CD14-positive monocyte (primary cell): Measurements from ENCODE around the gene QKI. TPM values are rescaled to one million over a fixed set of nuclear protein-coding genes. Genes with fewer than 3 reads are reported as not detected.

Source experiments
- DNase-seq, 3 donors: peaks; one replicate each; pipeline ENCODE4 v3.0.0-alpha.2; 2011 to 2022
- H2AFZ ChIP-seq: 2 replicates; pipeline ENCODE4 v1.6.0; 2012; ENCODE audit warnings: mild to moderate bottlenecking, low read depth, low read length, inconsistent platforms; ENCODE audit not compliant: insufficient read depth, poor library complexity, severe bottlenecking
- H3K27ac ChIP-seq, 2 donors: 1 replicate in 1 of 2; 2 replicates in 1 of 2; pipeline ENCODE4 v1.5.1; 2012 to 2013; ENCODE audit warnings: low read length in 2 of 2, control low read depth in 1 of 2, inconsistent platforms in 1 of 2, low read depth in 1 of 2, mild to moderate bottlenecking in 1 of 2
- H3K27me3 ChIP-seq, 2 donors: one replicate each; pipeline versions ENCODE4 v1.6.0 to v1.6.1; 2011 to 2013; ENCODE audit warnings: low read length in 2 of 2; ENCODE audit not compliant: control insufficient read depth in 2 of 2, insufficient read depth in 2 of 2
- H3K36me3 ChIP-seq, 2 donors: replicated peaks in 1 of 2; 1 replicate in 1 of 2; 2 replicates in 1 of 2; pipeline versions ENCODE4 v1.5.1 to v1.6.1; 2012 to 2013; ENCODE audit warnings: low read length in 2 of 2, control low read depth in 1 of 2, inconsistent platforms in 1 of 2, mild to moderate bottlenecking in 1 of 2; ENCODE audit not compliant: insufficient read depth in 2 of 2, control insufficient read depth in 1 of 2
- H3K4me1 ChIP-seq, 2 donors: 1 replicate in 1 of 2; 2 replicates in 1 of 2; pipeline versions ENCODE4 v1.5.1 to v1.6.1; 2012 to 2013; ENCODE audit warnings: low read length in 2 of 2, control low read depth in 1 of 2, inconsistent platforms in 1 of 2, mild to moderate bottlenecking in 1 of 2, moderate library complexity in 1 of 2; ENCODE audit not compliant: insufficient read depth in 2 of 2, control insufficient read depth in 1 of 2
- H3K4me2 ChIP-seq: replicated peaks from 2 replicates; pipeline ENCODE3; 2012; ENCODE audit warnings: low read length, moderate library complexity, mild to moderate bottlenecking; ENCODE audit not compliant: poor library complexity, severe bottlenecking; ENCODE audit errors: extremely low read depth
- H3K4me3 ChIP-seq, 3 experiments: fragments of 200-600 bp in 1 of 3; sonication (generic) in 1 of 3; replicated peaks in 1 of 3; 1 replicate in 2 of 3; 2 replicates in 1 of 3; pipeline ENCODE4 v1.5.1; 2011 to 2013; ENCODE audit warnings: low read length in 3 of 3, mild to moderate bottlenecking in 3 of 3, control low read depth in 2 of 3, low read depth in 2 of 3, inconsistent platforms in 1 of 3, moderate library complexity in 1 of 3
- H3K79me2 ChIP-seq: 2 replicates; pipeline ENCODE4 v1.6.0; 2012; ENCODE audit warnings: mild to moderate bottlenecking, control low read depth, inconsistent platforms, low read length, moderate library complexity; ENCODE audit not compliant: insufficient read depth
- H3K9ac ChIP-seq: 2 replicates; pipeline ENCODE4 v1.6.0; 2017; ENCODE audit warnings: low read length, mild to moderate bottlenecking; ENCODE audit not compliant: insufficient read depth, poor library complexity, severe bottlenecking
- H3K9me3 ChIP-seq, 2 donors: replicated peaks in 1 of 2; 1 replicate in 1 of 2; 2 replicates in 1 of 2; pipeline versions ENCODE4 v1.5.1 to v1.6.1; 2012 to 2013; ENCODE audit warnings: low read length in 2 of 2, control low read depth in 1 of 2; ENCODE audit not compliant: control insufficient read depth in 1 of 2, insufficient read depth in 1 of 2
- H4K20me1 ChIP-seq: 2 replicates; pipeline ENCODE4 v1.6.0; 2012; ENCODE audit warnings: mild to moderate bottlenecking, low read length, control low read depth, moderate library complexity; ENCODE audit not compliant: insufficient read depth
- H3K27ac Mint-ChIP-seq, 7 donors: one replicate each; pipeline ENCODE4 v1.8.0; 2020; ENCODE audit warnings: mild to moderate bottlenecking in 7 of 7, mixed read lengths in 7 of 7, moderate library complexity in 6 of 7, inconsistent platforms in 2 of 7
- H3K27me3 Mint-ChIP-seq, 3 donors: one replicate each; pipeline ENCODE4 v1.8.0; 2021 to 2022; ENCODE audit warnings: low read depth in 3 of 3, mild to moderate bottlenecking in 3 of 3, mixed read lengths in 3 of 3, moderate library complexity in 3 of 3, inconsistent platforms in 1 of 3
- H3K36me3 Mint-ChIP-seq, 2 donors: one replicate each; pipeline ENCODE4 v1.8.0; 2020; ENCODE audit warnings: mixed read lengths in 2 of 2, inconsistent platforms in 1 of 2, mild to moderate bottlenecking in 1 of 2
- H3K4me1 Mint-ChIP-seq: one replicate; pipeline ENCODE4 v1.8.0; 2020; ENCODE audit warnings: mild to moderate bottlenecking, mixed read lengths
- H3K4me3 Mint-ChIP-seq, 2 donors: one replicate each; pipeline ENCODE4 v1.8.0; 2020; ENCODE audit warnings: mild to moderate bottlenecking in 2 of 2, mixed read lengths in 2 of 2, moderate library complexity in 1 of 2
- H3K9me3 Mint-ChIP-seq, 7 donors: one replicate each; pipeline ENCODE4 v1.8.0; 2020 to 2022; ENCODE audit warnings: mixed read lengths in 7 of 7, mild to moderate bottlenecking in 6 of 7, moderate library complexity in 6 of 7, inconsistent platforms in 2 of 7
- CTCF ChIP-seq: fragments of 200-600 bp; IDR thresholded peaks from one replicate; pipeline ENCODE4 v1.8.0; 2022; ENCODE audit warnings: antibody characterized with exemption, mild to moderate bottlenecking
- WGBS: methylation state at CpG from one replicate; pipeline ENCODE4 v1.1.5; 2013; ENCODE audit warnings: missing lambda C conversion rate; ENCODE audit not compliant: insufficient coverage; 5-methylcytosine and 5-hydroxymethylcytosine counted together
- intact Hi-C, 2 donors: fragments of 100-400 bp; cut with micrococcal nuclease; formaldehyde crosslinking; loops; one replicate each; pipeline versions ENCODE4 v1.15.0 to v1.15.1; 2023
- polyA plus RNA-seq, 3 donors: library from polyadenylated mRNA; depleted of rRNA in 1 of 3; unstranded in 2 of 3; stranded (reverse) in 1 of 3; fragments of 300-500 nt in 2 of 3; fragments of >200 nt in 1 of 3; fragmentation: Illumina TruSeq in 2 of 3; gene quantifications; 1 replicate in 2 of 3; 2 replicates in 1 of 3; pipeline ENCODE4 v1.2.3, GENCODE V29; 2012 to 2021

Gene QKI
- polyA plus RNA-seq, 3 donors = 24.3 to 154 (median 71.8) TPM

GRCh38 chr6:163395122-163395830 lies 19.2 kb upstream of the QKI start:
- Mint-ChIP-seq H3K4me3 (no peak overlapping the region), H3K4me1 (peaks cover 56% of the 10 kb centered on the region), H3K27me3 (peaks cover 0 to 3% (median 0%) of the 10 kb centered on the region in 3 donors), H3K27ac (no peak overlapping the region), H3K36me3 (peaks cover 0 to 4% of the 10 kb centered on the region in 2 donors), H3K9me3 (peaks cover 0 to 2% (median 0%) of the 10 kb centered on the region in 7 donors)
- Histone ChIP-seq H3K9me3 (no peaks in the 10 kb centered on the region), H2AFZ (no peak overlapping the region), H3K4me3 (no peak overlapping the region), H4K20me1 (no peaks in the 10 kb centered on the region), H3K27ac (no peak overlapping the region), H3K4me2 (no peak overlapping the region), H3K79me2 (no peaks in the 10 kb centered on the region), H3K36me3 (no peaks in the 10 kb centered on the region), H3K4me1 (peaks cover 31 to 52% of the 10 kb centered on the region in 2 donors), H3K9ac (no peak overlapping the region), H3K27me3 (no peaks in the 10 kb centered on the region)
- no CpG with 5 or more reads among the region's 5 CpGs for WGBS
- intact Hi-C loops = no loop called here
- no peak for TF ChIP-seq CTCF
- DNase-seq = no peak

- intact Hi-C loops = no loop called here
- Histone ChIP-seq H3K9me3 (no peaks in the 10 kb centered on the region), H3K4me3 (no peak overlapping the region), H3K4me2 (no peak overlapping the region), H2AFZ (no peak overlapping the region), H3K4me1 (peaks cover 34 to 49% of the 10 kb centered on the region in 2 donors), H3K79me2 (no peaks in the 10 kb centered on the region), H4K20me1 (no peaks in the 10 kb centered on the region), H3K27me3 (no peaks in the 10 kb centered on the region), H3K36me3 (no peaks in the 10 kb centered on the region), H3K27ac (no peak overlapping the region), H3K9ac (no peak overlapping the region)
- Mint-ChIP-seq H3K4me3 (no peak overlapping the region), H3K36me3 (peaks cover 0 to 4% of the 10 kb centered on the region in 2 donors), H3K4me1 (peaks cover 56% of the 10 kb centered on the region), H3K27ac (peak overlapping the region in 2 of 7 donors; percentile 18 to 64), H3K27me3 (peaks cover 0 to 3% (median 0%) of the 10 kb centered on the region in 3 donors), H3K9me3 (peaks cover 0 to 2% (median 0%) of the 10 kb centered on the region in 7 donors)
- no peak for DNase-seq
- WGBS = no CpG with 5 or more reads among the region's 3 CpGs
- TF ChIP-seq CTCF = no peak
Measured at GRCh38 chr6:163395831-163396185, 18.7 kb upstream of the QKI start.
